Cerebellar cortex (tissue), 1 donor: ENCODE measurements around the gene OASL.

Experiments
- DNase-seq: peaks from one replicate; pipeline ENCODE4 v3.0.0-alpha.2; 2015; ENCODE audit warnings: low spot score

The OASL gene

GRCh38 chr12:121015825-121016766 lies 22.9 kb downstream of the OASL start, which contains the start of gene C12orf43:
Gene C12orf43 (minus strand): TSS chr12:121016487. CDS start chr12:121016474, 13 bp downstream.
- DNase-seq: peak; percentile 97

DNA sequence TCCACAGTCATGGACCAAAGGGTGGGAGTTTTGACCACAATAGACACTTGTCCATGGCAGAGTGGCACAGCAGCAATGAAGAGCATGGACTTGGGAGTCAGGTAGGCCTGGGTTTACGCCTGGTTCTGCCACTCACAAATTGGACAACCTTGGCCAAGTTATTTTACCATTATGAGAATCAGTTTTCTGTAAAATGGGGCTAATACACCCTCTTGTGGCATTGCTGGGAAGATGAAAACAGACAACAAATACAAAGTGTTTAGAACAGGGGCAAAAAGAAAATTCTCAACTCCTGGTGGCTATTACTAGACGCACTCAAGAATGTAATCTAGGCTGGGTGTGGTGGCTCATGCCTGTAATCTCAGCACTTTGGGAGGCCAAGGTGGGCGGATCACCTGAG lies 25.3 kb downstream of the OASL start:
- no peak for DNase-seq

DNA sequence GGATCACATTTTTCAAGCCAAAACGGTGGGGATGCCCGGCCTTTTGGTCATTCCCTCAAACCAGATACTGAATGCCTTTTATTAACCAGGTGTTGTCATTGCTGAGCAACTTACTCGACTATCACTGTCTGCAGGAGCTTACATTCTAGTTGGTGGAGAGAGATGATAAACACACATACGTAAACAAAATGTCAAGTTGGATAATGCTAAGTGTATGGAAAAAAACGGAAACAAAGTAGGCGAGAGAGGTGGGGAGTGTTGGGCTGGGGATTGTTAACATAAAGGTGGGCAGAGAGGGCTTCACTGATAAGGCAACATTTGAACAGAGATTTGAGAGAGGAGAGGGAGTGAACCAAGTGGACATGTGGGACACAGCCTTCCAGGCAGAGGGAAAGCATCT lies 27.2 kb downstream of the OASL start:
- DNase-seq: no peak

DNA sequence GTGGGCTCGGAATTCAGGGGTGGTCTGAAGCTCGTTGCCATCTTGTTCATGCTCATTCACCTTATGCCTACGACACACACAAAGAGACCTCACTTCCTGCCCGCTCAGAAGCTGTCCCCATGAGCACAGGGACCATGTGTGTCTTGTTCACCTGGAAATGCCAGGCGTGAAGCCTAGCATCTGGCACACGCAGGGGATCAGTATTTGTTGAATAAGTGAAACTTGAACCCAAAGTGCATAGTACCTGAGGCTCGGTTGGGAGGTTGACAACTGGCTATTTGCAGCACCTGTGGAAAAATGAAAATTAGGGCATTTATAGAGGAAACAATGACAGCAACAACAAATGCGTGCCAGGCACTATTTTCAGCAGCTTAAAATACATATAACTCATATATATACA lies 28.2 kb downstream of the OASL start:
- no peak for DNase-seq

- DNase-seq: peak; percentile 59
These were observed 29.3 kb downstream of the OASL start for GRCh38 chr12:121009741-121010140.

DNA sequence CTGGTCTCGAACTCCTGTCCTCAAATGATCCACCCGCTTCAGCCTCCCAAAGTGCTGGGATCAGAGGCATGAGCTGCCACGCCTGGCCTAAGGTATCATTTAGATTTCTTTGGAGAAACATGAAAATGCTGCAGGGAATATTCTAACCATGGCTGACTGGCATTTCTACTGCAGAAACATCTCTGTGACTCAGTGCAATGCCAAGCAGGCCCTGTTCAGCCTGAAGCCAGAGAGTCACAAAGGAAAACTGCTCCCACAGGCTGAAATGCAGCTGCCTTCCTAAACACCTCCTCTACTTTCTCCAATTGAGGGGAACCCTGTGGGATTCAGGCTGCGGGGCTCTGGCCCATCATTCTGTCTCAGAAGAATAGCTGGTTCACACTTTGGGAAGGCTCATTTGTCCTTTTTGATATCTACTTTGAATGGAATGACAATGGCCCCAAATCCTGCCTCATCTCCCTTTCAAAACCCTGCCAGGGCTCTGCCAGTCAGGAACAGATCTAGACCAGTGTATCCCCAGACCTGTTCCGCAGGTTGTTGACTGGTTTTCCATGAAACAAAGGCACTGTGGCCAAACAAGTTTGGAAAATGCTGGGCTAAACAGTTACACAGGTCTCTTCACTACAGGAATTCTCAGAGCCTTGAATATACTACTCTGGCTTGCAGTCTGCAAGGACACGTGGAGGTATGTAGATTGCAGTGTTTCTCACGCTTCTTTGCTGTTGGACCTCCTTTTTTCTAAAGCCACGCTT lies 30.5 kb downstream of the OASL start:
- no peak for DNase-seq

DNA sequence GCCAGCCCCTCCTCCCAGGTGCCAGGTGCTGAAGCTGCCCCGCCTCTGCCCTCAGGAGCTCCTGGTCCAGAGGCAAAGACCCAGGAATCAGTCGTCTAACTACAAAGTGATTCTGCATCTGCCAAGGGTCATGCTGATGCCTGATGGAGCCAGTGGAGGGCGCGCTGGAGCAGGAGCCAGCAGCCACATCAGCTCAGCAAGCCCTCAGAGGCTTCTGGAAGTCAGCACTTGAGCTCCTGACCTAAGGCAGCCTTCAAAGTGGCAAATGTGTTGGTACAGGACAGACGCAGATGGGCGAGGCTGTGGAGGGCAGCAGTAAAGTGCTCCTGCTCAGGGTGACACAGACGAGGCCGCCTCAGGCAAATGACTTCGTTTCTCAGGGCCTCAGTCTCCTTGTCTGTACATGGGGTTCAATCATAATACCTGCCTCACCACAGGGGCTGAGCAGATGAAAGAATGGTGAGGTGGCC lies 33.7 kb downstream of the OASL start:
- DNase-seq: peak; percentile 41

DNA sequence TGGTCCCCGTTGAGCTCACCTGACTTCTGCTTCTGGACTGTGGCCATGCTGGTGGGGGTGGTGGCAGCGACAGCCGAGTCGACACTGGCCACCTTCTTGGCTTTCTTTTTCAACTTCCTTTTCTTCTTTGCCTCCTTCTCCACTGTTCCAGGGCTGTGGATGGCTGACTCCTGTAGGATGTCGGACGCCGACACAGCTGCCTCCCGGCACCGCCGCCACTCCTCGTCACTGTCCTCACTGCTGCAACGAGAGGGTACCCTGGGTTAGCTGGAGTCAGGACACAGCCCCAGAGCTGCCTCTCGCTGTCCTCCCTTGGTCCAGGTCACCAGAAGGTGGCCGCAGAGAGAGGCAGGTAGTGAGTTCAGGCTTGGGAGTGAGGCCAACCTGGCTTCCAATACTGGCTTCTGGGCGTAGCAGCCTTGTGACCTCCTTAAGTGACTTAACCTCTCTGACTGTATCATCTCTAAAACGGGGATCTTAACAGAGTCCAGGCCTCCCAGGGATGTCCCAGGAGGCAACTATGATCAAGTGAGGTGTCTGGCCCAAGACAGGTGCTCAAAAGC lies 34.7 kb downstream of the OASL start:
- no peak for DNase-seq

DNA sequence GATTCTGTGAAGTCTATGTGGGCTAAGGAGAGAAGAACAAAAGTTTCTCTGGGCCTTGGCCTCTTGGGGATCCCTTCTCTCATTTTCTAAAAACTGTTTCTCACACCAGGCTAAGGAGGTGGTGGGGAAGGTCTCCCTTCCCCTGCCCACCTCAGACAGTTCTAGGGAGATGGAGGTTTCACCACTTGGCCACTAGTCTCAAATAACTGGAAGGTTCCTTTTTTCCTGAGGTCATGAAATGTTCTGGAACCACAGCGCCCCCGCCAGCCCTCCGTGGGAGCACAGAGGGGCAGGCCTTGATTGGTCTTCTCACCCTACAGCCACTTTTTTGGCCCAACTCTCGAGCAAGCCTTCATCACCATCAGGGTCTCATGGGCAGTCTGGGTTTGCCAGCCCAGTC lies 35.4 kb downstream of the OASL start:
- DNase-seq: peak; percentile 20

- DNase-seq: no peak
These were observed 37.1 kb downstream of the OASL start for GRCh38 chr12:121001841-121002483.

GRCh38 chr12:121001060-121001459 lies 38.0 kb downstream of the OASL start:
- no peak for DNase-seq

DNA sequence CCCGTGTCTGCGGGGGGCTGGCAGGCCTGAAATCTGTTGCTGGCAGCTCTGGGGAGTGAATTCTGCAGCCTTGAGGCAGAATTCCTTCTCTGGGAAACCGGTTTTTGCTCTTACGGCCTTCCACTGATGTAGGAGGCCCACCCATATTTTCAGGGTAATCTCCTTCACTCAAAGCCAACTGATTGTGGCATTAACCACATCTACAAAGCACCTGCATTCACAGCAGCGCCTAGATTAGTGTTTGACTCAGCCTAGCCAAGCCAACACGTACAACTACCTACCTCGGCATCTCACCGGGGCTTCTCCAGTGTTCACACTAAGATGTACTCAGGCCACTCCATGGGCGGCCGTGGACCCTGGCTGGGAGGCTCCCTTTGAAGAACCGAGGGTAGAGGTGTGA lies 38.5 kb downstream of the OASL start:
- DNase-seq: no peak

- DNase-seq: no peak
These were observed 39.6 kb downstream of the OASL start for GRCh38 chr12:120999191-121000120.

GRCh38 chr12:120998435-120998834 lies 40.6 kb downstream of the OASL start:
- no peak for DNase-seq

GRCh38 chr12:120997448-120997847 lies 41.6 kb downstream of the OASL start:
- no peak for DNase-seq

- no peak for DNase-seq
These were observed 42.8 kb downstream of the OASL start for GRCh38 chr12:120996133-120996746.

DNA sequence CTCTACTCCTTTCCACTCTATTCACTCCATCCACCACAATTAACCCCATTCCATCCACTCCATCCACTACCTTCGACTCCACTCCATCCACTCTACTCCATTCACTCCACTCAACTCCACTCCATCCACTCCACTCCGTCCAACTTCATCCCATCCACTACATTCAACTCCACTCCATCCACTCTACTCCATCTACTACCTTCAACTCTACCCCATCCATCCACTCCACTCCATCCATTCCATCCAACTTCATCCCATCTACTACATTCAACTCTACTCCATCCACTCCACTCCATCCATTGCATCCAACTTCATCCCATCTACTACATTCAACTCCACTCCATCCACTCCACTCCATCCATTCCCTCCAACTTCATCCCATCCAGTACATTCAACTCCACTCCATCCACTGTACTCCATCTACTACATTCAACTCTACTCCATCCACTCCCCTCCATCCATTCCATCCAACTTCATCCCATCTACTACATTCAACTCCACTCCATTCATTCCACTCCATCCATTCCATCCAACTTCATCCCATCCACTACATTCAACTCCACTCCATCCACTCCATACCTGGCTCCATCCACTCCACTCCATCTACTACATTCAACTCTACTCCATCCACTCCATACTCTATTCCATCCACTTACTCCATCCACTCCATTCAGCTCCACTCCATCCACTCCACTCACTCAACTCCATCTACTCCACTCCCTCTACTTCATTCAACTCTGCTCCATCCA lies 44.3 kb downstream of the OASL start:
- DNase-seq: no peak

- no peak for DNase-seq
These were observed 45.0 kb downstream of the OASL start for GRCh38 chr12:120994059-120994458.

GRCh38 chr12:120993496-120993895 lies 45.5 kb downstream of the OASL start:
- no peak for DNase-seq

DNA sequence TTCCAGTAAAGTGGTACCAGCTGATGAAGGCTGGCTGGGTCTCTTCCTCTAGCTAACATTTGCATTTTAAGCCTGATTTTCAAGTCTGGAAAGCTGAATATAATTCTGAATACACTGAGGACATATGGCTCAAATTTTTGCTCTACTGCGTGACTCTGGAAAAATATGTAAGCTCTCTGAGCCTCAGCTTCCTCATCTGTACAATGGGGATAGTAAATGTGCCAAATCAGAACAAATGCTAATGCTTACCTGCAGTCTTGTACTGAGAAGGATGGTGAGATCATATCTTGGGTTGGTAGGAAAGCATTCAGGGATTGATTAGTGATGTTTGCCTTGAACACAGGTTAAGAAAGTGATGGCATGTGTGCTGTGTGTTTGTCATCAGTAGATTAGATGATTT lies 46.1 kb downstream of the OASL start:
- DNase-seq: no peak
